Progenitor cell of endocrine pancreas (in vitro differentiated cells): ENCODE measurements around the gene GCLC. TPM values are rescaled to one million over a fixed set of nuclear protein-coding genes. Genes with fewer than 3 reads are reported as not detected.

Experiments used
- DNase-seq: peaks from one replicate; pipeline ENCODE4 v3.0.0; 2021; ENCODE audit warnings: low spot score; ENCODE audit not compliant: unreplicated experiment
- H3K27ac Mint-ChIP-seq: 2 replicates; pipeline ENCODE4 v1.8.0; 2021; ENCODE audit warnings: mild to moderate bottlenecking, moderate library complexity, mixed read lengths
- H3K27me3 Mint-ChIP-seq: 2 replicates; pipeline ENCODE4 v1.8.0; 2021; ENCODE audit warnings: mixed read lengths
- H3K36me3 Mint-ChIP-seq: 2 replicates; pipeline ENCODE4 v1.8.0; 2022; ENCODE audit warnings: mixed read lengths; ENCODE audit not compliant: insufficient read depth
- H3K4me1 Mint-ChIP-seq: 2 replicates; pipeline ENCODE4 v1.8.0; 2021; ENCODE audit warnings: low read depth, mixed read lengths
- H3K4me3 Mint-ChIP-seq: 2 replicates; pipeline ENCODE4 v1.8.0; 2021; ENCODE audit warnings: low read depth, mild to moderate bottlenecking, moderate library complexity, mixed read lengths
- H3K9me3 Mint-ChIP-seq: 2 replicates; pipeline ENCODE4 v1.8.0; 2021; ENCODE audit warnings: low read depth, mixed read lengths
- CTCF ChIP-seq: fragments of 200-600 bp; sonication (generic); IDR thresholded peaks from one replicate; pipeline ENCODE4 v1.5.0; 2021; ENCODE audit warnings: antibody characterized with exemption, mild to moderate bottlenecking; ENCODE audit not compliant: unreplicated experiment
- total RNA-seq: library from RNA; stranded (reverse); gene quantifications from 2 replicates; pipeline ENCODE4 v1.2.1, GENCODE V29; 2021

Gene GCLC
- total RNA-seq, 1 donor from 2014 or later, result 34.2 TPM

GRCh38 chr6:53493635-53494025, 51.3 kb downstream of the GCLC start:
- no peak for DNase-seq
- Mint-ChIP-seq H3K27me3 (peaks cover 11% of the 10 kb centered on the region), H3K4me1 (peaks cover 21% of the 10 kb centered on the region), H3K36me3 (peaks cover 6% of the 10 kb centered on the region), H3K9me3 (peaks cover 3% of the 10 kb centered on the region), H3K4me3 (no peak overlapping the region), H3K27ac (no peak overlapping the region)
- TF ChIP-seq CTCF, result no peak

DNA sequence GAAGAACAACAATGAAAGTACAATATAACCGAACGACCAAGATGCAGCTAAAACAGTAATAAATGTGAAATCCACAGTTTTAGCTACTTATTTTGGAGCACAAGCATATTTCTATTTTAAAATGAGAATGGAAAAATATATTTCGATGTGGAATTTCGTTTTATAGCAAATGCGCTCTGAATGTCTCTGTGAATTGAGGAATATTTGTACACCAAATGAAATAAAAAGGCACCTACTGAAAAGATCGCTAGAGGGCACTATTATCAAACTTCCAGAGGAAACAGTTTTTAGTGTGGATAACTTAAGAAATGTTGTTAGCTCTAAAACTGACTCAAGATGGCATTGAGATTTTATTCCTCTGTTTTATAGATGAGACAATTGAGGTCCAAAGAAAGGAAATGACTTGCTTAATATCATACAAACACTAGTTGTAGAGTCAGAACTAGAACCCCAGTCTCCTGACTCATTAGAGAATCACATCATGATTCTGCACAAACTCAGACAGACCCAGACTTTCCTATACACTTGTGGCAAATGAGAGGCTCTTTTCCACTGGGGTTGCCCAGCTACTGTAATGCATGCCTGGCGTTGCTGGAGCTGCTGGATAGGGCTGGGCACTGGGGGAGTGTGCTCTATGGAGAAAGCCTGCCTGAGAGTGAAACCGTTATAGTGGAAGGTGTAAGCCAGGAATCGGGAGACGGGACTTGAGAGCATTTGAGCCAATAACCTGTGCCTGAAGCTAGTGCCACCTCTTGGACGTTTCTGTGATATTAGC, 51.9 kb downstream of the GCLC start:
- Mint-ChIP-seq H3K9me3 (peaks cover 3% of the 10 kb centered on the region), H3K4me3 (no peak overlapping the region), H3K27me3 (peaks cover 11% of the 10 kb centered on the region), H3K27ac (no peak overlapping the region), H3K4me1 (peaks cover 18% of the 10 kb centered on the region), H3K36me3 (peaks cover 4% of the 10 kb centered on the region)
- DNase-seq, result no peak
- TF ChIP-seq CTCF, result peak; percentile 80

- no peak for TF ChIP-seq CTCF
- H3K27ac Mint-ChIP-seq, result no peak overlapping the region
- H3K4me3 Mint-ChIP-seq, result no peak overlapping the region
- no peaks in the 10 kb centered on the region for H3K36me3 Mint-ChIP-seq
- DNase-seq, result no peak
- no peaks in the 10 kb centered on the region for H3K4me1 Mint-ChIP-seq
- peaks cover 3% of the 10 kb centered on the region for H3K9me3 Mint-ChIP-seq
- peaks cover 27% of the 10 kb centered on the region for H3K27me3 Mint-ChIP-seq
These were observed 57.8 kb downstream of the GCLC start for GRCh38 chr6:53487080-53487479.

DNA sequence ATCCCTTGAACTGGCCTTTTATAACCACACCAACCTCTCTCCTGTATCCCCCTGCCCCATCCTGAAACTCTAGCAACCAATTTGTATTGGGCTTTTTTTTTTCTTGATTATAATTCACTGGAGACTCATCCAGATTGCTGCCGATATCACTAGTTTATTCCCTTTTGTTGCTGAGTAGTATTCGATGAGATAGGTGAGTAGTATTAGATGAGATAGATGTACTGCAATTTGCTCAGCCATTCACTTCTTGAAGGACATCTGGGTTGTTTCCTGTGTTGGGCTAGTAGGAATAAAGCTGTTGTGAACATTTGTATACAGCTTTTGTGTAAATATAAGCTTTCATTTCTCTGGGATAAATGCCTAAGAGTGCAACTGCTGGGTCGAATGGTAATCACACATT, 58.2 kb downstream of the GCLC start:
- Mint-ChIP-seq H3K36me3 (no peaks in the 10 kb centered on the region), H3K4me1 (no peaks in the 10 kb centered on the region)

More for the DNA sequence above, 58.2 kb downstream of the GCLC start:
- no peak for DNase-seq
- Mint-ChIP-seq H3K4me3 (no peak overlapping the region), H3K27ac (no peak overlapping the region), H3K27me3 (peaks cover 24% of the 10 kb centered on the region), H3K9me3 (peaks cover 3% of the 10 kb centered on the region)
- no peak for TF ChIP-seq CTCF
